Measurements from ENCODE around the gene ELAVL2. TPM values are rescaled to one million over a fixed set of nuclear protein-coding genes. Genes with fewer than 3 reads are reported as not detected.
A peak's percentile ranks its signal among the peaks of the same experiment; 100 is the strongest.

Gene ELAVL2
- total RNA-seq, 1 donor from 2014 or later: 21.1 TPM

DNA sequence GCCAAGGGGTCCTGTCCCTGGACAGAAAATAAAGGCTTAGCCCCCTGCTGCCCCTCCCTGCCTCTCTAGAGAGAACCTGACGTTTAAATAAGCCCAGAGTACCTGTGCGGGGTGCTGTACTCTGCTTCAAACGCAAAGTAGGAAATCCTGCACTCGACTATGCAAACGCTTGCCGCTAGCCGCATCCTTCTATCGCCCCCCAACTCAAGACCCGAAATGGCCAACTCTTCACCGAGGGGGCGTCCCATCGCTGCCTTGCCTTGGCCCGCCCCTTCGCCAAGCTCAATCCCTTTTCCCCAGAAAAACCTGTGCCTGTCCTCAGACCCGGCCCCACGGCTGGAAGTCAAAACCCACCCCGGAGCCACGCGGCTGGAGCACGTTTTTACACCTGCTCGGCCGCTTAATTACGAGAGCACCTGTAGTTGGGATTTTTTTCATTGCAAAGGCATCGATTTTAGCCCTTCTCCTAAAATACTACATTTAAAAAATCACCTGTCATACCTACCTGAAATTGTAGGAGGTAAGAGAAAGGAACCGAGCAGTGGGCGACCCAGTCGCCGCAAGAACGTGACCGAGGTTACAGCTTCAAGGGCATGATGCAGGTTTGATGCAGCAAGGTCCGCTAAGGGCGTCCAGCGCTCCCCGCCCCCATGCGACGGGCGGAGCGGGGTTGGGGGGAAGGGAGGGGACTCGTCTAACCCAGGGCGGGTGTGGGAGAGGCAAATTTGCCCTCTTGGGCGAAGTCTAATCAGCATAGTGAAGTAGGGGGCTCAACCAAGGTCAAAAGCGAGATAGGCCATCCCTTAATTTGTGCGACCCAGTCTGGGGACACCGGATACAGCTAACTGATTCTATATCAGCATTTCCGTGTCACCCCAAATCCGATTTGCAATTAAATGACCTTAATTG lies 3.5 kb downstream of the ELAVL2 start:
- H4K20me1 ChIP-seq (ENCODE audit: low read depth): peaks cover 67% of the 10 kb centered on the region
- H3K9ac ChIP-seq: no peak overlapping the region
- H3K4me1 ChIP-seq: peaks cover 61% of the 10 kb centered on the region
- Mint-ChIP-seq H3K27me3 (ENCODE audit: insufficient read depth, low read depth) (peaks cover 28% of the 10 kb centered on the region), H3K4me3 (no peak overlapping the region), H3K27ac (no peak overlapping the region), H3K36me3 (no peaks in the 10 kb centered on the region), H3K4me1 (peaks cover 20% of the 10 kb centered on the region), H3K9me3 (no peaks in the 10 kb centered on the region)
- peak; percentile 79 for TF ChIP-seq EZH2phosphoT487 (IDR thresholded peaks at IDR 0.05)
- peak; percentile 92 for TF ChIP-seq EZH2 (IDR thresholded peaks at IDR 0.05)
- TF ChIP-seq, protein P1, sequence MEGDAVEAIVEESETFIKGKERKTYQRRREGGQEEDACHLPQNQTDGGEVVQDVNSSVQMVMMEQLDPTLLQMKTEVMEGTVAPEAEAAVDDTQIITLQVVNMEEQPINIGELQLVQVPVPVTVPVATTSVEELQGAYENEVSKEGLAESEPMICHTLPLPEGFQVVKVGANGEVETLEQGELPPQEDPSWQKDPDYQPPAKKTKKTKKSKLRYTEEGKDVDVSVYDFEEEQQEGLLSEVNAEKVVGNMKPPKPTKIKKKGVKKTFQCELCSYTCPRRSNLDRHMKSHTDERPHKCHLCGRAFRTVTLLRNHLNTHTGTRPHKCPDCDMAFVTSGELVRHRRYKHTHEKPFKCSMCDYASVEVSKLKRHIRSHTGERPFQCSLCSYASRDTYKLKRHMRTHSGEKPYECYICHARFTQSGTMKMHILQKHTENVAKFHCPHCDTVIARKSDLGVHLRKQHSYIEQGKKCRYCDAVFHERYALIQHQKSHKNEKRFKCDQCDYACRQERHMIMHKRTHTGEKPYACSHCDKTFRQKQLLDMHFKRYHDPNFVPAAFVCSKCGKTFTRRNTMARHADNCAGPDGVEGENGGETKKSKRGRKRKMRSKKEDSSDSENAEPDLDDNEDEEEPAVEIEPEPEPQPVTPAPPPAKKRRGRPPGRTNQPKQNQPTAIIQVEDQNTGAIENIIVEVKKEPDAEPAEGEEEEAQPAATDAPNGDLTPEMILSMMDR (IDR thresholded peaks at IDR 0.05): no peak
- H2AFZ ChIP-seq (replicated peaks): no peak overlapping the region
- H3K9me3 ChIP-seq (ENCODE audit: low read depth): no peaks in the 10 kb centered on the region
- no peak overlapping the region for H3K27ac ChIP-seq
- peak; percentile 51 for DNase-seq (ENCODE audit: low spot score)
- H3K36me3 ChIP-seq: no peaks in the 10 kb centered on the region
- peaks cover 37% of the 10 kb centered on the region for H3K79me2 ChIP-seq (ENCODE audit: low read depth)
- peak overlapping the region; percentile 77 for H3K4me3 ChIP-seq
- peaks cover 34% of the 10 kb centered on the region for H3F3A ChIP-seq (ENCODE audit: low read depth)
- H3K27me3 ChIP-seq: peaks cover 73% of the 10 kb centered on the region
- H3K4me2 ChIP-seq: peak overlapping the region; percentile 92

DNA sequence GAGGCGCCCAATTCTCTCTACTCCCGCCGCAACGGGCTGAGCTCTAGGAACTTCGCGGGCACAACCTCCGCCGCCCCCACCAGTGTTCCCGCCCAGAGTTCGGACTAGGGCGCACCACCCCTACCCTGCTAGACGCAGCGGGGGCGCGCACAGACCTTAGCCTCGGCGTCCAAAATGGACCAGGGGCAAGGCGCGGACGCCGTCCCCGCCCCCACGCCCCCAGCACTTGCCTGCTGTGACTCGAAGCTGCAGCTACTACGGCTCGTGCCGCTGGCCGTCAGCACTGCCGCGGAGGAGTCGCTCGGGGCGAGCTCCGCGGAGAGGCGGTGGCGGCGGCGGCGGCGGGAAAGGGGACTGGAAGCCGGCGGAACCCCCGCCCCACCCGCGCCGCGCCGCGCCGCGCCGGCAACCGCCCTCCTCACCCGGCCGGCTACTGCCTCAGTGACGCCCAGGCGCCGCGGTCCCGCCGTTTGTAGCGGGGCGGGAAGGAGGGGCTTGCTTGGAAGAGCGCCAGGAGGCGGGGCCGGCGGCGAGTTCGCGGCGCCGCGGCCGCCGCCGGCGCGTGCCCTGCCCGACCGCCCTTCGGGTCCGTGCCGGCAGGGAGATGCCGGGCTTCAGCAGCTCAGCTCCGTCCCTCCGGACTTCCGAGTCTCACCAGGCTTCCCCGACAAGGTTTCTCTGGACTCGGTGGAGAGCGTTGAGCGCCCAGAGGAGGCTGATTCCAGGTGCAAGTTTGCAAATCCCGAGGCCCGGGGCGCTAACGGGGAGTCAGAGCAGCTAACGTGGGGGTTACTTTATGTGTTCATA lies 4.5 kb downstream of the ELAVL2 start:
- no peaks in the 10 kb centered on the region for H3K9me3 ChIP-seq (ENCODE audit: low read depth)
- peak overlapping the region; percentile 92 for H3K4me2 ChIP-seq
- peaks cover 1% of the 10 kb centered on the region for H3K36me3 Mint-ChIP-seq
- DNase-seq (ENCODE audit: low spot score): peak; percentile 89
- H2AFZ ChIP-seq (replicated peaks): peak overlapping the region; percentile 70
- H3K9me3 Mint-ChIP-seq: no peaks in the 10 kb centered on the region
- peaks cover 63% of the 10 kb centered on the region for H3K27me3 ChIP-seq
- peaks cover 30% of the 10 kb centered on the region for H3K27me3 Mint-ChIP-seq (ENCODE audit: insufficient read depth, low read depth)
- H3K27ac Mint-ChIP-seq: no peak overlapping the region
- peaks cover 20% of the 10 kb centered on the region for H3K4me1 Mint-ChIP-seq
- no peaks in the 10 kb centered on the region for H3K36me3 ChIP-seq
- H3K79me2 ChIP-seq (ENCODE audit: low read depth): peaks cover 46% of the 10 kb centered on the region
- TF ChIP-seq, protein P1 (IDR thresholded peaks at IDR 0.05): no peak
- no peak for TF ChIP-seq EZH2phosphoT487 (IDR thresholded peaks at IDR 0.05)
- no peak for TF ChIP-seq EZH2 (IDR thresholded peaks at IDR 0.05)
- peaks cover 67% of the 10 kb centered on the region for H4K20me1 ChIP-seq (ENCODE audit: low read depth)
- H3K27ac ChIP-seq: no peak overlapping the region
- peak overlapping the region; percentile 89 for H3K4me3 Mint-ChIP-seq
- peak overlapping the region; percentile 77 for H3K4me3 ChIP-seq
- H3F3A ChIP-seq (ENCODE audit: low read depth): peaks cover 34% of the 10 kb centered on the region
- no peak overlapping the region for H3K9ac ChIP-seq
- H3K4me1 ChIP-seq: peaks cover 57% of the 10 kb centered on the region

DNA sequence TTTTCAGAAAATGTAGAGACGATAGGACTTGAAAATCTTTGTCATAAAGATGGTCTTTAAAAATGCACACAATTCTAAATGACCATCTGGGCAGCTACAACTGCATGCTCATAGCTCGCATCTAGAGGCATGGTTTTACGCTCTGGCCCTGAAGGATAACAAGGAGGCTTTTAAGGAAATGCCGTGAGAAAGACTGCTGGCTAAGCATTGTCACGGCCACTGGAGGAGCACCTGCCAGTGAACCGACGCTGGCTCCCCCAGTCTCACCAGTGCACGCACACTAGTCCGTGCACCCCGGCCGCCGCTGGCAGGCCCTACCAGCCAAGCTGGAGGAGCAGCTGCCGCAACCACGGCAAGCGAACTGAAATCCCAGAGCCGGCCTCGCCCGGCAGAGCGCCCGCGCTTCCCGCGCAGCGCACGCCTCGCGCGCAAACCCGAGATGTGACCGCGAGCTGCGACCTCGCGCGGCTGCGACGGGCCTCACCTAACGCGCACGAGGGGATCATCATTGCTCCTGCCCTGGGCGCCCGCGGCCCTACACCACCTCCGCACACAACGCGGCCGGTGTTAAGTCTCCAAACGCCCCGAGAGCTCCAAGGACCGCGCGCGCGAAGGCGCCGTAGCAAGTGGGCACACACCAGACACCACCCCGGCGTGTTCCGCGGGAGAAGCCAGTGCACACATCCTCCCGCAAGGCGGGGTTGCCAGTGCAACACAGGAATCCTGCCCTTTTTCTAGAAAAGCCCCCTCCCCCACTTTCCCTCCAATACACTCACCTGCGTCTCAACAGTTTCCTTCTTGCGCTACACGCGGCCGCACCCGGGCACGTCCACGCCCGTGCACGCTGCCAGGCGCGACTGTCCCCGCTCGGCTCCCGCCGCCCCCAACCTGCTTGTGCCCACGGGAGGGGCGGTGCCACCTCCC lies 5.3 kb downstream of the ELAVL2 start:
- peaks cover 34% of the 10 kb centered on the region for H3F3A ChIP-seq (ENCODE audit: low read depth)
- H3K4me1 Mint-ChIP-seq: peaks cover 20% of the 10 kb centered on the region
- H2AFZ ChIP-seq (replicated peaks): peak overlapping the region; percentile 70
- H3K36me3 ChIP-seq: no peaks in the 10 kb centered on the region
- H3K27me3 Mint-ChIP-seq (ENCODE audit: insufficient read depth, low read depth): peaks cover 30% of the 10 kb centered on the region
- H3K27ac Mint-ChIP-seq: no peak overlapping the region
- H3K27ac ChIP-seq: no peak overlapping the region
- H3K4me3 ChIP-seq: peak overlapping the region; percentile 77
- H3K9me3 Mint-ChIP-seq: no peaks in the 10 kb centered on the region
- DNase-seq (ENCODE audit: low spot score): peak; percentile 76
- peaks cover 67% of the 10 kb centered on the region for H4K20me1 ChIP-seq (ENCODE audit: low read depth)
- peak overlapping the region; percentile 92 for H3K4me2 ChIP-seq
- H3K9me3 ChIP-seq (ENCODE audit: low read depth): no peaks in the 10 kb centered on the region
- peaks cover 61% of the 10 kb centered on the region for H3K27me3 ChIP-seq
- peak overlapping the region; percentile 89 for H3K4me3 Mint-ChIP-seq
- peaks cover 55% of the 10 kb centered on the region for H3K79me2 ChIP-seq (ENCODE audit: low read depth)
- TF ChIP-seq EZH2phosphoT487 (IDR thresholded peaks at IDR 0.05) (peak; percentile 67), EZH2 (IDR thresholded peaks at IDR 0.05) (peak; percentile 62)
- TF ChIP-seq, protein P1 (IDR thresholded peaks at IDR 0.05): no peak
- H3K36me3 Mint-ChIP-seq: peaks cover 1% of the 10 kb centered on the region
- no peak overlapping the region for H3K9ac ChIP-seq
- peaks cover 56% of the 10 kb centered on the region for H3K4me1 ChIP-seq
